GM18951 (cell line): ENCODE results near the gene CD68.

Experiments used
- POLR2A ChIP-seq: IDR thresholded peaks from 4 replicates; pipeline ENCODE4 v1.6.1; 2011; ENCODE audit warnings: mild to moderate bottlenecking; ENCODE audit not compliant: insufficient read length, insufficient read depth; ENCODE audit errors: extremely low read depth
- in situ Hi-C: fragments of 300-500 bp; cut with MboI; formaldehyde crosslinking; loops from one replicate; pipeline ENCODE4 v1.12.0; 2022; ENCODE audit warnings: low sequenced_read_pairs, mixed read lengths, inconsistent platforms; ENCODE audit not compliant: unreplicated experiment

Gene CD68

DNA sequence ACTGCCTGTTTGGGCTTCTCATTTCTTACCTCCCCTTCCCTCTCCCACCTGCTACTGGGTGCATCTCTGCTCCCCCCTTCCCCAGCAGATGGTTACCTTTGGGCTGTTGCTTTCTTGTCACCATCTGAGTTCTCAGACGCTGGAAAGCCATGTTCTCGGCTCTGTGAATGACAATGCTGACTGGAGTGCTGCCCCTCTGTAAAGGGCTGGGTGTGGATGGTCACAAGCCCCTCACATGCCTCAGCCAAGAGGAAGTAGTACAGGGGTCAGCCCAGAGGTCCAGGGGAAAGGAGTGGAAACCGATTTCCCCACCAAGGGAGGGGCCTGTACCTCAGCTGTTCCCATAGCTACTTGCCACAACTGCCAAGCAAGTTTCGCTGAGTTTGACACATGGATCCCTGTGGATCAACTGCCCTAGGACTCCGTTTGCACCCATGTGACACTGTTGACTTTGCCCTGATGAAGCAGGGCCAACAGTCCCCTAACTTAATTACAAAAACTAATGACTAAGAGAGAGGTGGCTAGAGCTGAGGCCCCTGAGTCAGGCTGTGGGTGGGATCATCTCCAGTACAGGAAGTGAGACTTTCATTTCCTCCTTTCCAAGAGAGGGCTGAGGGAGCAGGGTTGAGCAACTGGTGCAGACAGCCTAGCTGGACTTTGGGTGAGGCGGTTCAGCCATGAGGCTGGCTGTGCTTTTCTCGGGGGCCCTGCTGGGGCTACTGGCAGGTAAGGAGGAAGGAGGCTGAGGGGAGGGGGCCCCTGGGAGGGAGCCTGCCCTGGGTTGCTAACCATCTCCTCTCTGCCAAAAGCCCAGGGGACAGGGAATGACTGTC is at the start of gene CD68:
Gene CD68, plus strand, starts transcription at position 638 of the 833 bp plus-strand sequence. Its CDS starts 40 bp downstream, at position 678.
- in situ Hi-C loops: no loop called here
- TF ChIP-seq POLR2A: peak; percentile 55

GRCh38 chr17:7530023-7530900 is 49.2 kb upstream of the CD68 start:
- no peak for TF ChIP-seq POLR2A
- in situ Hi-C loops: no loop called here

- no peak for TF ChIP-seq POLR2A
These were observed 41.4 kb upstream of the CD68 start for GRCh38 chr17:7538050-7538449.

GRCh38 chr17:7538891-7539545 is 40.4 kb upstream of the CD68 start:
- in situ Hi-C loops: no loop called here
- no peak for TF ChIP-seq POLR2A

More at GRCh38 chr17:7538050-7538449, 41.4 kb upstream of the CD68 start:
- in situ Hi-C loops: no loop called here

DNA sequence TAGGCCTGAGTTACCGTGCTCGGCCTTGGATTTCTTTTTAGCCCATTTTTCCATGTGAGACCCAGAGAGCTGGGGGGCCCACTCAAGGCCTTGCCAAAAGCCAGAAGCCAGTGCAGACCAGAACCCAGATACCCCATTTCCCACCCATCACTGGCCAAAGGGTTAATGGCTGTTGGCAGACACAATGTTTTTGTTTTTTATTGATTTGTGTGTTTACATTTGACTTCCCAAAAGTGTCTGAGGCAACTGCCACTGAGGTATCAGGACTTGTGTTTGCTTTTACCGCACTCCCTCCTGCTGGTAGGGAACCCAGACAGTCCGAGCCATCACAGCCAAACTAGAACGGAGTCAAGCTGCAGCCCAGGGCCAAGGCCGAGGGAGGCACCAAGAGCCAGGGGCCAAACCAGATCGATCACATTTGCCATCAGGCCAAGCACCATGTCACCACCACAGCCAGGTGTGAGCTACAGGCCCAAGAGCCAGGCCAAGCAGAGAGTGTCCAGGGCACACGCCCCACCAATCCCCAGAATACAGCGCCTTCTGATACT is 38.3 kb upstream of the CD68 start:
- in situ Hi-C loops: no loop called here
- no peak for TF ChIP-seq POLR2A

GRCh38 chr17:7544911-7545310 is 34.5 kb upstream of the CD68 start:
- TF ChIP-seq POLR2A: no peak
- in situ Hi-C loops: no loop called here

GRCh38 chr17:7548585-7549400 is 30.6 kb upstream of the CD68 start, which contains the start of gene TNFSF12:
Gene TNFSF12, plus strand, starts transcription at chr17:7549058. Its CDS starts 96 bp downstream, at chr17:7549154.
- in situ Hi-C loops: no loop called here
- TF ChIP-seq POLR2A: peak; percentile 84

- no peak for TF ChIP-seq POLR2A
- in situ Hi-C loops: no loop called here
These were observed 29.9 kb upstream of the CD68 start for GRCh38 chr17:7549401-7550055.

GRCh38 chr17:7550344-7550743 is 29.1 kb upstream of the CD68 start:
- no peak for TF ChIP-seq POLR2A
- in situ Hi-C loops: no loop called here

- TF ChIP-seq POLR2A: no peak
- in situ Hi-C loops: no loop called here
These were observed 28.0 kb upstream of the CD68 start for GRCh38 chr17:7551396-7551795.

DNA sequence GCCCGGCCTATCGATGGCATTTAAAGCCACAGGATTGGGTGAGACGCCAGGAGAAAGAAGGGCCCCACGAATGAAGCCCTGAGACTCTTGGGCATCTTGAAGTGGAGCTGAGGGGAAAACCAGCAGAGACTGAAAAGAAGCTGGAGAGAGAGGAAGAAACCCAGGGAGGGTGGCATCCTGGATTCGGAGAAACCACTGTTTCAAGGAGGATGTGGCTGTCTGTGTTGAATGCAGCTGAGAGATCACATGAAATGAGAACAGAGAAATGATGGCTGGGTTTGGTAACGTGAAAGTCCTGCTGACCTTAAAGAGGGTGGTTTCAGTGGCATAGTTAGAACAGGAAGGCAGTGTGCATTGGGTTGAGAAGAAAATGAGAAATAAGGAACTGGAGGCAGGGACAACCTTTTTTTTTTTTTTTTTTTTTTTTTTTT is 26.8 kb upstream of the CD68 start:
- in situ Hi-C loops: no loop called here
- TF ChIP-seq POLR2A: no peak

GRCh38 chr17:7553356-7553755 is 26.1 kb upstream of the CD68 start:
- in situ Hi-C loops: no loop called here
- no peak for TF ChIP-seq POLR2A
